Stimulated activated CD4-positive, alpha-beta T cell treated with anti-CD3 and anti-CD28 coated beads, TNF-alpha, amount 100 ng/mL, for 24 hours (primary cell): ENCODE measurements around the gene ATP6V0A4.
"Not testable (repeated sequence)": the region's sequence is repeated elsewhere in the genome, so short reads cannot be mapped to it uniquely, and the experiment has no call there.

Source experiments
- DNase-seq, 3 experiments: peaks; one replicate each; pipeline ENCODE4 v3.0.0-alpha.2; 2020; ENCODE audit warnings: low read depth in 3 of 3

Gene ATP6V0A4

DNA sequence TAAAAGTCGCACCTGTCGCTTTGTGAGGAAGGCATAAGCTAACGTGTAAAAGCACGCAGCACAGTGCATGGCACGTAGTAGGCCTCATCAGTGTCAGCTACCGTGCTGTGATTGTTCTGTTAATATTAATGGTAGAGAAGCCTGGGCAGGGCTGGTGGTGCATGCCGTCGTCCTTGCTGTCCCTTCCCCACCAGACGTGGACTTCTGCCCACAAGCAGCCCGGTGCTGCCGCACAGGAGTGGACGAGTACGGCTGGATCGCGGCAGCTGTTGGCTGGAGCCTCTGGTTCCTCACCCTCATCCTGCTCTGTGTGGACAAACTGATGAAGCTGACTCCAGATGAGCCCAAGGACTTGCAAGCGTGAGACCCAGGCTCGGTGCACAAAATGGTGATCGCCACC is 4.7 kb upstream of the ATP6V0A4 start:
- no peak for DNase-seq

DNA sequence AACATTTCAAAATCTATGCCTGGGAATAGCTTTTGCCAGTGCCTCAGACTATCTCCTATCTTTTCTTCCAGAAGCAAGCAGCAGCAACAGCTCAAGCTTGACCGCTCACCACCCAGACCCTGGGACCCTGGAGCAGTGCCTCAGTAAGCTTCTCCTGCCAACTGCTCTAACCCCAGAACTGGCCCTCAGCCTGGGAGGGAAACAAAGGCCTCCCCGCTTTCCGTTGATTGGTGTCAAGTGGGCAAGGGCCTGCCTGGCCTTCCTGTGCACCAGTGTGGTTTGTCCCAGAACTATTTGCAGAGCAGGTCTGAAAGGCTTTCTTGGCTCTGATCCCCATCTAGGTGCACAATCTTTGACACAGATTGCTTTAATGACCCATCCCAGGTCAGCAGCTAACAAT is 3.3 kb upstream of the ATP6V0A4 start:
- DNase-seq = no peak

DNA sequence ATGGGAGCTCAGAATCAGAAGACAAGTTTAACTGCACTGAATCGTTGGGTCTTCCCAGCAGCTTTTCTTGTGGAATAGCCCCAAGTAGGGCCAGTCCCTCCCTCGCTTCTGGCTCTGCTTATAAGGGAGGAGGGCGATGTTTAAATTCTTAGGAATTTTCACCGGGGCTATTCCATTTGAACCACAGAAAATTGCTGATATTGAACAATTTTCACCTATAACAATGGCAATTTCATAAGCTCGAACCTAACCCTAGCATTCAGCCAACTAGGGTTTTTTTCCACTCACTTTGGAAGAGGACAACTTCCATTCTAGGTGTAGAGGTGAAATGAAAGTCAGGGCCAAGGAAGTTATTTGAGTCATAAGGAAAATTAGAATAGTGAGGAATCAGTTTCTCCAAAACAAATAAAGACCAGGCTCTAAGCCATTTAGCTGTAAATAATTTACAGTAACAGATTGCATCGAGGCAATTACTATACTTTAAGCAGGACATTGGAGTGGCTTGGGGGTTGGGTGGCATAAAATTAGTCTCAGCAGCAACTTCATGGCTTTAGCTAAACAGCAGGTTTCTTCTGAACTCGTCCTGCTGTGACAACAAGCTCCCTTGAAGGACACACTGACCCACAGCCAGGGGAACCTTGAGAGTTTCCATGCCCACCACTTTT is 1.5 kb upstream of the ATP6V0A4 start:
- DNase-seq = no peak

DNA sequence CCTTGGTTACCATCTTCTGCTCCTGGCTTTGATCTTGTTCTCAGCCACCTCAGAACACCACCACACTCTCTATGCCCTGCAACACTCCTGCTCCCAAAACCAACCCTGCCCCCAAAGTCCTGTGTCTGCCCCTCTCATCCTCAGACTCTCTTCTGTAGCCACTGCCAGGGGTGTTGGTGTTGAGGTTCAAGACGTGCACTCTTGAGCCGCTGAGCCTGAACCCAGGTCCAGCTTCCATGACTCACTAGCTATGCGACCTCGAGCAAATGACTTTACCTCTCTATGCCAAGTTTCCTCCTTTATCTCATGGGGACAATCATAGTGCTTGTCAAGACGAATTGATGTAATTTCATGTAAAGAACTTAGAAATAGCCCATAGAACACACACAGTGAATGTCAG is 840 bp upstream of the ATP6V0A4 start:
- no peak for DNase-seq

DNA sequence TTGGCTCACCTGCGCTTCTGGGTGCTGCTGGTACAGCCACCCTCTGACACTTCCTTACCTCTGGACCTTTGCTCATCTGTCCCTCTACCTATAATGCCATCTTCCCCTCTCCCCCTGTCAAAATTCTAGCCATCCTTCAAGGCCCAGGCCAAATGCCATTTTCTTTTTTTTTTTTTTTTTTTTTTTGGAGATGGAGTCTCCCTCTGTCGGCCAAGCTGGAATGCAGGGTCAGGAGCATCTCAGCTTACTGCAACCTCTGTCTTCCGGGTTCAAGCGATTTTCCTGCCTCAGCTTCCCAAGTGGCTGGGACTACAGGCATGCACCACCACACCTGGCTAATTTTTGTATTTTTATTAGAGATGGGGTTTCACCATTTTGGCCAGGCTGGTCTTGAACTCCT is 950 bp downstream of the ATP6V0A4 start:
- not testable (repeated sequence) for DNase-seq

DNA sequence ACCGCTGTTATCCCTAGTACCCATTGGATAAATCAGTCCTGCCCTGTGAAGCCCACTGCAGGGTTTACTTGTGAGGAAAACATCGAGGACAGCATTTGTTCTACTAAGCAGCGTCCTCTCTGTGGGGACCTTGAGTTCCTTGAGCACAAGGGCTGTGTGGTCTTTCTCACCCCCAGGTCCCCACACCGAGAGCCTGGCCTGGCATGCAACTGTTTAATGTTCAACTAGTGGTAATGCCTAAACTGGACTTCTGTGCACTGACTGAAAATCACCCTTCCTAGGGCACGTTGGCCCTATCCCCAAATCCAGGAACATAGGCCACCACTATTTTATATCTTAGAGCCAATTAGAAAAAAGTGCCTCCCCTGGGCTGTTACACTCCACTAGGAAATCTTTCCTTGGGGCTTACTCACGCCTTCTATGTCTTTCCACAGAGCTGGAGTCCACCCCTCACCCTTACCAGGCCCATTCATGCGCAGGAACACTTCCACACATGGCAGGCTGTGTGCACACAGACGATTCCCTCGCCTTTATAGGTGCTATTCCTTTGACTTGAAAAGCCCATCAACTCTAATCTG is 1.9 kb downstream of the ATP6V0A4 start:
- no peak for DNase-seq

DNA sequence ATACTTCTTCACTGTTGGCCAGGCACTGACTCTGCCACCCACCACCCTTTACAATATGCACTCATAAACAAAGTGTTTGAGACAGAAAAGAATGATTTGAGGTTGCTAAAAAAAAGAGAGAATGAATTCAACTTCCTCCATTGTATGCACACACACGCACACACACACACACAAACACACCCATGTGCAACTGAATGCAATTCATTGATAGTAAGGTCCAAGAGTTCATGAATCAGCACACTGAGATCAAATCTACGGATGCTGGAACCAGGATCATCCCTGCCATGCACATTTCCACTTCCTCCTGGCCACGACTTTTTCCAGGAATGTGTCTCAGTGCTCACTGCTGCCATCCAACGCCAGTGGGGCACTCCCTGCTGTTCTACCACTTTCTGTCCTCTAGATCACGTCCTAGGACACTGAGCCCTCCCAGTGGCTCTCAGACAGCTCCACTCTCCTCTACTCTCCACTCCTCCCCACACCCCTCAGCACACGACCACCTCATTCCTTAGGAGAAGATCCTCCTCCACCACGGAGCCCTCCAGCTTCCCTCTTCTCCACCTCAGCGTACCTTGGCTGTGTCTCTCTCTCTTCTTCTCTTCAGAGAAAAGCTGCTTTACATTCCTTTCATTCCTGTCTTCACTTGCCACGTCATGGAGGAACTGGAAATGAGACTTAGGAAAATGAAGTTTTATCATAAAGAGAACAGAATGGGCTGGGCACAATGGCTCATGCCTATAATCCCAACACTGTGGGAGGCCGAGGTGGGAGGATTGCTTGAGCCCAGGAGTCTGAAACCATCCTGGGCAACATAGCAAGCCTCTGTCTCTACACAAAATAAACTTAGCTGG is 12.2 kb downstream of the ATP6V0A4 start:
- no peak for DNase-seq

DNA sequence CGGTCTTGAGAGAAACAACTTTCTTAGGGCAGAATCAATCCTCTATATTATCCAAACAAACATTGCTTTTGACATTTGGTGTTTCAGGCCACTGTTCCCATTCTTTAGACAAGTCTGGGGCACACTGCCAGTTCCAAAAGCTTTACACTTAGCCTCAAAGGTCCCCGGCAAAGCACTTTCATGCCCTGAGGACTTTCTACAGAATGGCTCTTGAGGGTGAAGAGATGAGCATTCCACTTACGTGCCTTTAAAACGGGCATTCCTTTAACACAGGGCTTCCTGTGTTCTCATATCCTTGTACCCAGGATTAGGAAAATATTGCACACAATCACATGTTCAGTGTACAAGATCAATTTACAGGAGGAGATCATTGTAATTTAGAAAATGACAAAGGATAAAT is 13.3 kb downstream of the ATP6V0A4 start:
- DNase-seq = no peak

DNA sequence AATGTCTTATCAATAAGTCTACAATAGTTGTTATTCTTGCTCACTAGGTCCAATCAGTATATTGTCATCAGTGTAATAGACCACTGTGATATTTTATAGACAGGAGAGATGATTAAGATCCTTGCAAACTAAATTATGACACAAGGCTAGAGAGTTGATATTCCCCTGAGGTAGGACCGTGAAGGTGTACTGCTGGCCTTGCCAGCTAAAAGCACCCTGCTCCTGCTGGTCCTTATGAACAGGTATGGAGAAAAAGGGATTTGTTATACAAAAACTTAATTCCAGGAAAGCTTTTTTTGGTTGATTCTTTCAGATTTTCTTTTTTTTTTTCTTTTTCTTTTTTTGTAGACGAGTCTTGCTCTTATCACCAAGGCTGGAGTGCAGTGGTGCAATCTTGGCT is 17.0 kb downstream of the ATP6V0A4 start:
- no peak for DNase-seq

DNA sequence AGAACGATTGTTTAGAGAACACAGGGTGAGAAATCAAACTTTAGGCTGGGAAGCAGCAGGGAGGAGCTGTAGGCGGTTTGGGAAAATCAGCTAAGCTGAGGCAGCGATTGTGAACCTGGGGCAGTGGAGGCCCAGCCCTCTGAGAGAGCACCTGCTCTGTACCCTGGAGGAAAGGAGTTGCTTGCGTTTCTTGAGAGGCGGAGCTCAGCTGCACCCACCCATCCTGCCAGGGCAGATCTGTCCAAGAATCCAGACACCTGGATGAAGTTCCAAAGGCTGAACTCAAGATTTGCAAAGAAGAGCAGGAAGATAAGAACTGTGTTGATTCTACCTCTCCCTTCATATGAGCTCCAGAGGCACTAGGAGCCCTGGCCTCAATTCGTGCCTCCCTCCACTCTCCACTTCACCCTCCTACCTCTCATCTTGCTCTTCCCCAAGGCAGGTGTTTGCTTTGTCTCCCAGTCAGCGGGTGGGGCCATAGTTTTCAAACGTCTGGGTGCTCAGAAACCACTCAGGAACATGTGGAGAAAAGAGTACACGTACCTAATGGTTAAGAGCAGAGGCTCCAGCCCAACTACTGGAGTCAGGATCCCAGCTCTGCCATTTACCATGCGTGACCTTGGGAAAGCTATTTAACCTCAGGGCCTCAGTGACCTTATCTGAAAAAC is 21.7 kb downstream of the ATP6V0A4 start:
- DNase-seq = no peak

DNA sequence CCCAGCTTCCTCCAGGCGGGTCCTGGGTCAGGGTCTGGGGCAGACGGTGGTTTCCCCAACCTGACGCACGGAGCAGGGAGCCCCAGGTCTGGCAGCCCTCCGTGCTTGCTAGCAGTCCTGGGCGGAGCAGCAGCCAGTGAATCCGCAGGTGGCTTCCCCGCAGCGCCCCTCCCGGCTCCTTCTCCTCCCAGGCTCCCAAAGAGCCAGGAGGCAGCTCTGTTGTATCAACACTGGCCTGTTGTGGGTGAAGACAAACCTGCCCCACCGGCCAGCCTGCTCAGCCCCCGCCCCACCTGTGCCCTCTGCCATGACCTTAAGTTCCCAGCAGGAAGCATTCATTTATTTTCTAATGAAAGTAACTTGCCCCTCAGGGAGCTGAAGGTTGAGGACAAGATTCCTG is 24.2 kb downstream of the ATP6V0A4 start:
- no peak for DNase-seq

DNA sequence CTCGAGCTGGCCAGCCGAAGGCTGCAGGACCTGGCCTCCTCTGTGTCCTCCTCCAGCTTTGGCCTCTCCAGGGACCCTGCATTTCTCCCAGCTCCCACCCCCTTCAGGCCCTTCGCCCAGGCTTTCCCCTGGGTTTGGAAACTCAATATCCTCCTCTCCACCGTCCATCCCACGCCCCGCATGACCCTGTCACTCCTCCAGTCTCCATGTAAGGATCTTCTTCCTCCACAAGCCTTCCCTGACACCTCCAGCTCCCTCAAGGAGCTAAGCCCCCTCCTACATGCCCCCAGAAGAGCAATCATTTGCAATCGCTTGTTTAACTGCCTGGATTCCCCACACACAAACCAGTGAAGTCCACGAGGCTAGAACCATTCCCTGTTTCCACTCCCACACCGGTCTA is 24.8 kb downstream of the ATP6V0A4 start:
- no peak for DNase-seq

DNA sequence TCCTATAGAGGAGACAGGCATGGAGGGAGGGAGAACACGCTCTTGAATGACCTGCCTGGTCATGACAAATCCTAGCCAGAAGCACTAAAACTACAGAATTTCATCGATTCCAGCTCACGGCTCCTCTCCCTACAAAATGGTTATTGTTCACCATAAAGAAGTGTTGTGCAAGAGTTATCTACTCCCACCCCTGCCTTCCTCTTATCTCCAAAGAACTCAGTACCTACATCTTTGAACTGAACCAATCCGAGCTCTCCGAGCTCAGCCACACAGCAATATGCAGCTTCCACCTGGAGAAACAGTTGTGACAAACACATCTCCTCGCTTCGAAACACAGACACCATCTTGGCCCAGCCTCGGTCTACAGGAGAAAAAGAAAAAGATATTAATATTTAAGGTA is 27.1 kb downstream of the ATP6V0A4 start:
- no peak for DNase-seq

DNA sequence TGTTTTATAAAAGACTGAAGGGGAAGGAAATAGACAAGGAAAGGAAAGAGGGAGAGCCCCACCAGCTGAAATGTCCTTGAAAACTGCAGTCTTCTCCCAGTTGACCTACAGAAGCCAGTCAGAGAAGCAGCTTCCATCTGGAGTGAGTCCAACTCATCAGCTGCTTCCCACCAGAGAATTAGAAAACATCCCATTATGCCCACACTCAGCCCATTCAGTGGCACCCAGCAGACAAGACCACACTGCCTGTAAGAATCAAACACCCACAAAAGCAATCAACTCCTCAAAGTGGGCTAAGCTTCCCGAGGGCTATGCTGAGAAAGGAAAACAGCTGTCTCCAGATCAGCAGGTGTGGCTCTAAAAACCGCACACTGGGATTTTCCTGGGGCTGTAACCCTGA is 29.8 kb downstream of the ATP6V0A4 start:
- DNase-seq = no peak

DNA sequence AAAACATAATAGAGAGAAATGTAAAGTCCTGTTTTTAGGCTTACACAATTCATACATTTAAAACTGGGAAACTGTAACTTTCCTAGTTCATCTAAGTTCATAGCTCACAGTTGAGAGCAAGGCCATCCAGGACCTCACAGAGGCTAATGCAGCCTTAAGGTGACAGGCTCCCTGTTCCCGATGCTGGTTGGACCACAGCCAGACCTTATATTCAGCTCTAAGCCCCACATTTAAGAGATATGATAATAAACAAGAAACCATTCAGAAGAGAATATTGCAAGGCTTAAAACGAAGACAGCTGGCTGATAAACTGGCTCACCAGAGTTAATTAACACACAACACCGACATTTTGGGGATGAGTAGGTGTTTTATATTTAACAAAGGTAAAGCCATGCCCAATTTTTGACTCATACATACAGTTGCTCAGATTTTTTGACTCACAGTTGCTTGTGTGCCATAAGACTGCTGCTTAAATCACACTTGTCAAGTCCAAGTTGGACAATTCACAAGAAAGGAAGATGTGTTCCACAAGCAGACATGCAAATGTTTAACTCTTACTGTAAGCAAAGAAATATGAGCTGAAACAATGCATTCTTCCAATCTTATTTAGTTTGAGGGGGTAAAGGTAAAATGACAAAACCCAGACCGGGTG is 41.3 kb downstream of the ATP6V0A4 start:
- no peak for DNase-seq

DNA sequence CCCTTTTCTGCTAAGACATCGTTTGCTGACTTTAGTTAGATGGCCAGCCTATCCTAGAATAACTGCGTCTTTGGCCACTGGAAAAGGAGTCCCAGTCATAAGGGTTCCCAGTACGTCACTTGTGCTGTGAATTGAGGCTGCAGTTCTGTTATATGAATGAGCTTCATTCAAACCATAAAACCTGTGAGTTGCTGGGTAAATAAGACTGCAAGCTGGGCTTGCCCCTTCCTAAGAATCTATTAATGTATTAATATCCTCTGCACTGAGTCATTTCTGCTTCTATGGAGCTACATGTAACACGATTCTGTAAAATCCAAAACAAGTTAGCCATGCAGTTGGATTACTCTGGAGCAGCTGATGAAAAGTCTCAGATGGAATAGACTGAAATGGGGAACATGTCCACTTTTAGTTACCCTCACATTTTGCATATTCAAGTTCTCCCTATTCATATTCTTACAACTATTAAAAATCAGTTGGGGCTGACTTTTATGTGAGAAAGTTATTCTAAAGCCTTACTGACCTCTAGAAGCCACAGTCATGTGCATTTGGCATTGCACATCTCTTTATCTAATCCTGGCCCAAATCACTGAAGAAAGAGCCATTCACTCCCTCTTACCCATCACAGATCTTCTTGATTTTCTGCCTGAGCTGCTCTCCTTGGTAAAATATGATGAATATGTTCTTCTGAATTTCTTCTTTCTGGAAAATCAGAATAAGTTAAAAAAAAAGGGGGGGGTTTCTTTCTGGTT is 42.0 kb downstream of the ATP6V0A4 start:
- DNase-seq = no peak

DNA sequence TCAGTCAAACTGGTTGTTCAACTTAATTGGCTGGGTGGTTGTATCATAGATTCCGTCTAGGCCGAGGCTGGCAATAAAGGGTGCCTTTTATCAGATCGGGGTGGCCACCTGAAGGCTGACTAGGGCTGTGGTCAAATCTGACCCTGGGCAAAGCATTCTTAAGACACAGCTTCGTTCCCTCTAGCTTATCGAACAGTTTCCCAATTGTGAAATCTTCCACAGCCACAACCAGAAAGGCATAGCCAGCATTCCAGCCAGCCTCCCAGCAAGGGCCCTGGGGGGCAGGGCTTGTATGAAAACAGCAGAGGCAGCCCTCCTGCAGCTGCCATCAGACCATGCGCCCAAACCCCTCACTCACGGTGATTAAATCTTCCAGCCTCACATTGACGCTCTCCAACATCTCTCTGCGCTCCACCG is 42.7 kb downstream of the ATP6V0A4 start:
- no peak for DNase-seq

DNA sequence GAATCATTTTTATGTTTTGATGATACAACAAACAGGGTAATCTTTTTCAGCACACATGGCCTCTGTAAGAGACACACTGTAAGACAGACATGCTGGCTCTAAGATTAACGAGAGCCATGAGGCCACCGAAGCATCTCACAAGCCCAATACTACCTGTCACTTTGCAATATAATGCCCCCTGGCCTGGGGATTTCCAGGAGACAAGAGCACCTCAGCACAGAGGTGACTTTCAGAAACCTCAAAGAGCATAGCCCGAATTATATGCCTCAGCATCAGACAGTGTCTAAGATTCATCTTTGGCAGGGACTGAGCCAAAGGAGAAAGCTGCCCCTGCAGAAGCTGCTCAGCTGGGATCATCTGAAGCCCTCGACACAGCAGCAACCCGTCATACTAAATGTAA is 44.4 kb downstream of the ATP6V0A4 start:
- DNase-seq = no peak

DNA sequence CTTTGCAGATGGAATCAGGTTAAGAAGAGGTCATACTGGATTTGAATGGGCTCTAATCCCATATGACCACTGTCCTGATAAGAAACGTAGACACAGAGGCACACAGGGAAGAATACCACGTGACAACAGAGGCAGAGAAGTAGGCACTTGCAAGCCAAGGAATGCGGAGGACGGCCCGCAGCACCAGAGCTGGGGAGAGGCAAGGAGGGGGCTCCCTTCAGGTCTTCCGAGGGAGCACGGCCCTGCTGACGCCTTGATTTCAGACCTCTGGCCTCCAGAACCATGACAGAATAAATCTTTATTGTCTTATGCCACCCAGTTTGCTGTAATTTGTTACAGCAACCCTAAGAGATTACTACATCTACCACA is 44.9 kb downstream of the ATP6V0A4 start:
- DNase-seq = no peak

DNA sequence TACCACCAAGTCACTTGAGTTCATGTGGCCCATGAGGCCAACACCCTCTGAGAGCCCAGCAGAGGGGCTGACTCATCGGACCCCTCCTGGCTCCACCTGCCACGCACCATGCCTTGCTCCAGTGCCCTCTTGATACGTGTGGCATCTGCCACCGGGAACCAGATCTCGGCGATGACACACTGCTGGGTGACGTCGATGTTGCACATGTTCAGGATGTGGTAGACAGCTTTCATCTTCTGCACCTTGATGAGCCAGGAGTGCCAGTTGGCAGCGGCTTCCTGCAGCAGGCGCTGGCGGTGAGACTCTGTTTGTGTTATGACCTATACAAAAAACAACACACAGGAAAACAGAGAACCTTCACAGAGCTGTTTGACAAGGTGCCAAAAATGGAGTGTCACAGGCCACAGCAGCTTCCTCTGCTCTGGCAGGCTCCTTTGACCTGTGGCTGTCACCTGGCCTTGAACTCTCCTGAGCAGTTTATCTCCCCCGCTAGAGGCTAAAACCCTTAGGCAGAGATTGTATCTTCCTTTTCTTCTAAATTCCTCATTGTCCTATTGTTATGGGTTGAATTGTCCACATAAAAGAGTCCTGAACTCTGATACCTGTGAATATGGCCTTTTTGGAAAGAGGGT is 45.4 kb downstream of the ATP6V0A4 start:
- DNase-seq = peak; percentile 70 to 85 (median 71)
